ENCODE measurements around the gene EGLN3.

DNA sequence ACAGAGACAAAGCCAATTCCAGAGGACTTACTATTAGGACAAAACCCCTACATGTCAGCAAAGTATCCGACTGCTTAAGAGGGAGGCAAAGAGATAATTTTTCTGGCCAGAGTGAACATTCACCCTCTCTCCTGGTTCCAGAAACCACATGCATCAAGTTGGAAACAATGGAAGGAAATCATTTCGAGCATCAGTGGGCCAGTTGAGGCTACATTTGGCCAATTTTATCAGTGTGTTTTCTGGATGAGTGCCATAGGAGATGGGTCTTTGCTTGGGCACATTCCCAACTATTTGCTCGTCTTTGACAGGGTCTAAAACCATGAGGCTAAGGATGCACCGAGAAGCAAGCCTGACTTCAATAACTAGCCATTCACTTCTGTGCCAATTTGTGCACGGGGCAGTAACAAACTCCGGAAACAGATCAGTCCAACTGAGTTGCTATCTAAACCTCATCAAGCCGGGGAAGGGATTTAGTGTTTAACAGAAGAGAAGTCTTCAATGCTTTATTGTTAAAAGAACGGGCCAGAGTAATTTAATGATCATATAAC, 17.4 kb downstream of the EGLN3 start:
- no peak for TF ChIP-seq POLR2A (IDR thresholded peaks at IDR 0.05; ENCODE audit: low read depth, low read length)
- no peak for TF ChIP-seq POLR2AphosphoS5 (IDR thresholded peaks at IDR 0.05; ENCODE audit: low read depth, low read length)

All from GM12892 (cell line).